Activated T-helper 1 cell treated with Interleukin-2 at 50 U/mL for 16 hours (primary cell): ENCODE data around the gene SMTN.
A peak's percentile ranks its signal among the peaks of the same experiment; 100 is the strongest.
"Not testable (repeated sequence)": the region's sequence is repeated elsewhere in the genome, so short reads cannot be mapped to it uniquely, and the experiment has no call there.

ENCODE experiments used
- DNase-seq: peaks from one replicate; pipeline ENCODE4 v3.0.0-alpha.2; 2020; ENCODE audit warnings: low read depth

Gene SMTN

GRCh38 chr22:31080848-31081649, at the start of gene SMTN:
Gene SMTN, plus strand, starts transcription at chr22:31081318. Its CDS starts 1,941 bp downstream, at chr22:31083259.
- DNase-seq: peak; percentile 79

GRCh38 chr22:31036671-31037550, 44.2 kb upstream of the SMTN start:
- no peak for DNase-seq

- DNase-seq: no peak
These were observed 42.4 kb upstream of the SMTN start for GRCh38 chr22:31038686-31039085.

GRCh38 chr22:31039393-31039792, 41.7 kb upstream of the SMTN start:
- DNase-seq: no peak

GRCh38 chr22:31040542-31041398, 40.3 kb upstream of the SMTN start:
- no peak for DNase-seq

GRCh38 chr22:31044262-31044861, 36.8 kb upstream of the SMTN start:
- DNase-seq: no peak

- DNase-seq: no peak
These were observed 35.1 kb upstream of the SMTN start for GRCh38 chr22:31045900-31046538.

GRCh38 chr22:31046539-31047226, 34.4 kb upstream of the SMTN start:
- DNase-seq: no peak

- no peak for DNase-seq
These were observed 32.5 kb upstream of the SMTN start for GRCh38 chr22:31048570-31048969.

- DNase-seq: no peak
These were observed 31.2 kb upstream of the SMTN start for GRCh38 chr22:31049815-31050420.

- DNase-seq: no peak
These were observed 25.9 kb upstream of the SMTN start for GRCh38 chr22:31055117-31055634.

- DNase-seq: no peak
These were observed 25.4 kb upstream of the SMTN start for GRCh38 chr22:31055635-31056159.

- no peak for DNase-seq
These were observed 24.0 kb upstream of the SMTN start for GRCh38 chr22:31056986-31057599.

GRCh38 chr22:31059663-31060062, 21.5 kb upstream of the SMTN start:
- not testable (repeated sequence) for DNase-seq

GRCh38 chr22:31062566-31063230, 18.4 kb upstream of the SMTN start:
- no peak for DNase-seq

- DNase-seq: no peak
These were observed 16.7 kb upstream of the SMTN start for GRCh38 chr22:31064369-31064768.

GRCh38 chr22:31068970-31069369, 12.1 kb upstream of the SMTN start:
- DNase-seq: no peak

GRCh38 chr22:31069691-31070314, 11.3 kb upstream of the SMTN start:
- DNase-seq: not testable (repeated sequence)
